Stimulated activated CD4-positive, alpha-beta T cell treated with anti-CD3 and anti-CD28 coated beads, TNF-alpha, amount 100 ng/mL, for 24 hours (primary cell): ENCODE data around the gene HAND2.

ENCODE experiments used
- DNase-seq, 3 experiments: peaks; one replicate each; pipeline ENCODE4 v3.0.0-alpha.2; 2020; ENCODE audit warnings: low read depth in 3 of 3

The HAND2 gene

DNA sequence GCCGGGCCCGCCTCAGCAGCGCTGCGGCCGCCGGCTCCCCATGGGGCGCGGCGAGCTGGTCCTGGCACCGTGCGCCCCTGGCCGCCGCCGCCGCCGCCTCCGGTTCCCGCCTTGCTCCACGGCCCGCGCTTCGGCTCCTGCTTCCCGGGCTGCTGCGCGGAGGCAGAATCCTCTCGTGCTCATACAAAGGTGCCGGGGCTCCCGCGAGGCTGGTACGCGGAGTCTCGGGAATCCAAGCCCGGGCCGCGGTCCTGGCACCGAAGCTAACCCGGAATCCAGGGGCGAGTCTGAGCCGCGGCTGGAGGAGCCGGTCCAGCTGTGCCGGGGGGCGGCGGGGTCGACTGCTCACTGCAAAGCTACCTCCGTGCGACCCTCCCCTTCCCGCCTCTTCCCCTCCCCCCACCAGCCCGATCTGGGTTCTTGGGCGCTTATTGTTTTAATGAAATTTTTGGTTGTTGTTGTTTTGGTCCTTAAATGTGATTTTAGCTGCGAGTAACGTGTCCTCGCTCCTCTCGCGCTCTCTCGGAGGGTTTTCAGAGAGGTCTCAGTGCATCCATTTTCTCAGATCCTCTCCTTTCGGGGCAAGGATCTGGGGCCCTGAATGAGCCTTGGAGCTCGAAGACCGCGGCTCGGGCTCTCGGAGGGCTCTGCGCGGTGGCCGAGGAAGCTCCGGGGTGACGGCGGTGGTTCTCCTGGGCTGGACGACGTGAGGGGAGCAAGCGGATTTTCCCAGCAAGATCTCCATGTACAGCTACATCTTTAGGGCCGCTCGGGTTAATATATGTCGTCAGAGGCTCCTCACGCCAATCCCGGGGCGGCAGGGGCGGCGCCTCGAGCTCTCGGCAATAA, at the start of gene HAND2:
TSS of gene HAND2 (minus strand) at position 753 of the 849 bp plus-strand sequence. CDS start 940 bp downstream, outside the sequence.
- DNase-seq: no peak

DNA sequence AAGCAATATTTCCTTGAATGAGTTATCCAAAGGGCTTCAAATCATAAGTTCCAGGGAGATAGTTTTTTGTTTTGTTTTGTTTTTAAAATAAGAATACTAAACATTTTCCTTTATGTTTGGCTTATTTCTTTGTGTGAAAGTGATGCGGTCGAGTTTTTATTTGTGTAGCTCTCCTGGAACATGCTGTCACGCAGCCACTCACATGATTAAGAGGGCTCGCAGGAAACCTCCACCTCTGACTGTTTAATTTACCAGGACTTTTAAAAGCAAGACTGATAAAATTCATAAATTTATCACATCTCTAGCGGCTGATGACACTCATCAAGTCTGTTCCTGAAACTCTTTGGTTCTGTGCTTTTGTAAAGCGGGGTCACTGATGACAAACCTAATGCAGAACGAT, 48.9 kb upstream of the HAND2 start:
- DNase-seq: no peak

DNA sequence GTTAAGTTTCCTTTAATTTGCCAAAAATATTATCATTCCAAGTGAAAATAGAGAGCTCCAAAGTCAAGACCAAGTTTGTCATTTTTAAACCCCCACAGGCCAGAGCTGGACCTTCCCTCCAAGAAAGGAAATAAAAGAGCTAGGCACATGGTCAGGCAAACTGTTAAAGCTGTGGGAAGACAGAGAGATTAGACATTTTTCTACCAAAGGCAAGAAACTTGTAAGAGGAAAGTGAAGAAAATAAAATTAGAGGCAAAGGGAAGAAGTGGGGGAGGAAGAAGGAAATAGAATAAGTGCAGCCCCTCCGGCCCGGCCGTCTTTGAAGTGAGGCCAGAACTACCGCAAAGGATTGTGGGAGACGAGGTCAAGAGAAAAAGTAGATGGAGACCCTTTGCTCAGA, 47.9 kb upstream of the HAND2 start:
- DNase-seq: no peak

DNA sequence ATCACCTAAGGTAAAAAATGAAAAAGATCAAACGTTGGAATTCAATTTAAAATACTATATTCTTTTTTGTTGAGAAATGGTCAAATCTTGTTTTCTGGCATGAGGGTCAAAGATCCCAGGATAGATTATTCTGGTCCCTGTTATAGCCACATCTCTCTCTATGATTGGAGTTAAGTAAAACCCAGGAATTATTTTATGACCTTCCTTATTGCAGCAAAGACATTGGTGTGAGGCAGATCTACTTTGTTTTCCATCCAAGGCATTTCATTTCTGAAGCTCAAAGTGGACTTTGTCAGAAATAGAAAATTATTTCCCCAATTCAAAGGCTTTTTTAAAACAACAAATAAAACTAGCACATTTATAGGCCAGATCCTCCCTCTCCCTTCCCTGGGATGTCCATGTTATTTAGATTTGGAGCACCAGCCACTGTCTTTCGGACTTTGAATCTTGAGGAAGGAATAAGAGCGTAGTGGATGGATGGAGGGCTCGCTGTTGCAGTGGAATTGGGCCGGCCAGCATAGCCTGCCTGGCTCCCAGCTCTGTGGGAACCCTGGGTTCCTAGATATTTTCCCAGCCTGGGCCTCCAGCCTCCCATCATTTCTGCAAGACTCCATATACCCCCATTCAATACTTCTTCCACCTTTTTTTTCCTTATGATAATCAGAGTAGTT, 45.6 kb upstream of the HAND2 start:
- DNase-seq: no peak

DNA sequence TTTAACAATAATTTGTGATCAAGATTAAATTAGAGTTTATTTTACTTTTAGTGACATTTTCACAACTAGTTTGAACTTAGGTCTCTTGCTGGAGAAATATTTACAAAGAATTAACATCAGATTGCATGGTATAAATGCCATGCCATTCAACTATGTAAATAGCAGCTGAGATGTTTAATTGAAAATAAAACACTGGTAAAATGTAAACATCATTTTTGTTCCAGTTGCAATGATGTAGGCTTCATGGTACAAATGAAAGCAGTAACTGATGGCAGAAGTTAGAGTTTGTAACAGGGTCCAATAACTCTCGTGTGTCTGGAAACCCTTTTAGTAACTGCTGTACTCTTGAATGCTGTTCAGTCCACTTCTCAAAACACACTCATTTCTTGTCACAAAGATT, 43.7 kb upstream of the HAND2 start:
- no peak for DNase-seq

DNA sequence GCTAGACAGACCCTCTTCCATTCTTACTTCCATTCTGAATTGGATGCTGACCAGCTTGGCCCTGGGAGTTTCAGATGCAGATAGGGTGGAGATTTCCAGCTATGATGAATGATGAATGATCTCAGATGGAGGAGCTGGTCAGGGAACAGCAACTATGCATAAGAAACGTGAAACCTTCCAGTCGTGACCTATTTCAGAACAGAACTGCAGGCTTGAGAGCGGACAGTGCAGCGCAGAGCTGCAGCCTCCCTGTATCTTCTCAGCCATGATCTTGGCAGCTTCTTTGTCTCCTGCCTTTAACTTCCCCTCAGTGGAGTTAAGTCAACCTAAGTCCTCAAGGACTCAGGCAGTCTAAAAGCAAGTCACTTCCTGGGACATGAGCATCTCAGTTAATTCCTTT, 43.3 kb upstream of the HAND2 start:
- DNase-seq: no peak

DNA sequence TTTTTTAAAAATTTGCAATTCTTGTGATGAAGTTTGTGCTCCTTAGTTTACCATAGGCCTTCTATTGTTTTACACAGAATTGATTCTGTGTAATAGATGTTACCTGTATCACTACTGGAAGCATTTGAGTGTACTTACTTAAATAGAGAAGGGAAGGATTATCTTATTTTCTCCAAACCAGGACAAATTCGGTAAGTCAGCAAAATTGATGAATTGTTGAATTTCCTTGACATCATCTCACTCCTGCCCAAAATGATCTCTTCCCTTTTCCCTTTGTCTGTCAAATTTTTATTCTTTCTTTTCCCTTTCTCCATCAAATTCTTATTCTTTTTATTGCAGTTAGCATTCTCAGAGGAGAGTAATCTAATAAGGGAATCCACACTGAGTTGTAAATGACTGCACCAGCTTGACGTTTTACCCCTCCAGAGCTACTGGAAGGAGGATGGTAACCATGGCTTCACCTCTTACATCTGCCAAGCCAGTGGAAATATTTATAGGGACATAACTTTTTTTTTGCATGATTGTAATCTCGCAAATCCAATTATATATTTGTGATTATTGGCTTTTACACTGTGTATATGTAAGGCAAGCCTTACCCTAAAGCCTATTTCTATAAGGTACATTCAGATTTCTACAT, 42.6 kb upstream of the HAND2 start:
- DNase-seq: no peak

DNA sequence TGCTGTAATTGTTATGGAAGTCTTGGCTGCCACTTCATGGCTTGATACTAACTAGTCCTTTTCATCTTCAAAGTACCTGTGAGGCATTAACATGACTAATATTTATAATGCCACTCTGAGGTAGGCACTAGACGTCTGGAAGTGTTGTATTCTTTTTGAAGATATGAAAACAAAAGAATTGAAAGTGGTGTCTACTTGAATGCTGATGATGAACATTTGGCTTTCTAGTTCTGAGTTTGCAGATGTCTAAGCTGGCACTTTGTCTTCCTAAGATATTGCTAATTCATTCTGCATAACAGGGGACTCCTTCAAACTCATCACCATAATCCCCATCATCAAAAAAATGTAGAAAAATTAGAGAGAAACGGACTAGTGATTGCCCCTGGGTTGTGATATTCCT, 41.6 kb upstream of the HAND2 start:
- DNase-seq: no peak

DNA sequence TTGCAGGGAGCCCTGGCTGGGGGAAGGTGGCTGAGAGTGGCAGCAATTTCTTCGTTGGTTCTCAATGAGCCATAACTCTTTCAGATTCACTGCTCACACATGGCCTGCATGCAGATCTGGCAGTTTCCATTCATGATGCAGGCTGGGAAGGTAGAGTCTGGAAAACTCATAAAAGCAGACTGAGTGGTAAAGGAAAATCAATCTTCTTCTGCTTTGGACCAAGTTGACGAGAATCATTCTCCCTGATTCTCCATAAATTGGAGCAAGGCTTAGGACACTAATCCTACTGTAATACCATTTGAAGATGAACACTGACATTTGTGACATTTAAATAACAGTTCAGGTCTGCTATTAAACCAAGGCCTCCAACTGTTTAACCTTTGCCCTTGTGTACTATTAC, 35.3 kb upstream of the HAND2 start:
- no peak for DNase-seq

DNA sequence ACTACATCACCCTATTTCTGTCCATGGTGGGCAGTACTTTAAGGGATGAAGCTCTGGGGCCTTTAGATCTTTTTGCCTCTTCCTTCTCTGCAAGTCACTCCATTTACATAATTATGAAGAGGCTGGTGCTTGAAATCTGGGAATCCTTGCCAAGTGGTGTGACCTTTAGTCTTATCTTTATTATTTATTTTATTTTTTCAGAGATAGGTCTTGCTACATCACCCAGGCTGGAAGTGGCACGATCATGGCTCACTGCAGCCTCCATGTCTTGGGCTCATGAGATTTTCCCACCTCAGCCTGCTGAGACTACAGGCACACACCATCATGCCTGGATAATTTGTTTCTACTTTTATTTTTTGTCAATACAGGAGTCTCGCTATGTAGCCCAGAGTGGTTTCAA, 34.4 kb upstream of the HAND2 start:
- DNase-seq: no peak

DNA sequence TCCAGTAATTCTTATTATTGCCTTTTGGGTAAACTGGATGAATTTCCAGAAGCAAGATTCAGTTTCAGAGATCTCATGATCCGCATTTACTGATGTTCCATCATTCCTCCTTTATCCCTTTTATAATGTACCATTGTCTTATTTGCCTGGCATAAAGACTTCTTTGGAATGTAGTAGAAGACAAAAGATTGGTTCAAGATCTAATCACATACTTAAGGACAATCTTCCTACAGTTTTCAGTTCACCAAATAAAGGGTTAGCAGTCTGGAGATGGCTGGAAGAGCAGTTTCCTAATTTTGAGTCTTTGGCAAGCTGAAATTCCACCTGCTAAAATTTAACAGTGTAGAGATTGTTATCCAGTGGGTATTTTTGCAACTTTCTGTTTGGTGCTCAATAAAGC, 30.9 kb upstream of the HAND2 start:
- no peak for DNase-seq

DNA sequence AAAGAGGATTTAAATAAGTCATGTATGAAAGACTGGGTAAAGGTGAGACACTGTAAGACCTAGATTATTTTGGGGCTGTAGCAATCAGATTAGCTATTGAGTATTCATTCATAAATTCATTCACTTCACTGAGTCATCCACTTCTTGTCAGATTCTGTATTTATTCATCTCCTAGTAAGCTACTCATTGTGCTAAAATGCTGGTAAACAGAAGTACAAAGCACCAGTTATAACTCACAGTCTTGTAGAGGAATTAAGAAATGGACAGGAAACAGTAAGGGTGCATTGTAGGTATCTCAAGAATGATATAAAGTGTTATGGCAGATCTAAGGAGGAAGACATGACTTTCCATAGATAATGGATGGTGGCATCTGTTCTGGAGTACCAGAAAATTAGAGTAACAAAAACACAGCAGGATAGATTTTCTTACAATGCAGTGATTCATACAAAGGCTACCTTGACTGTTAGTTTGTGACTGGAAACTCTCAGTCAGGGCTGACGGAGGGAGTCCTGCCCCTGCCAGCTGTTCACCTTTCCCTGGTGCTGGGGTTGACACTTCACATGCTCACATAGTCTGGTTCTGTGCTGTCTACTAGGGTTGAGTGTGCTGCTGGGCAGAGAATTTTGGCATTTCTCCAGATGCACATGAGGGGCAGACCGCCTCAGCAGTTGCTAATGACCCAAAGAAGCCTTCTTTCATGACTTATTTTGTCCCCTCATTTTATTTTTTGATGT, 26.5 kb upstream of the HAND2 start:
- no peak for DNase-seq

DNA sequence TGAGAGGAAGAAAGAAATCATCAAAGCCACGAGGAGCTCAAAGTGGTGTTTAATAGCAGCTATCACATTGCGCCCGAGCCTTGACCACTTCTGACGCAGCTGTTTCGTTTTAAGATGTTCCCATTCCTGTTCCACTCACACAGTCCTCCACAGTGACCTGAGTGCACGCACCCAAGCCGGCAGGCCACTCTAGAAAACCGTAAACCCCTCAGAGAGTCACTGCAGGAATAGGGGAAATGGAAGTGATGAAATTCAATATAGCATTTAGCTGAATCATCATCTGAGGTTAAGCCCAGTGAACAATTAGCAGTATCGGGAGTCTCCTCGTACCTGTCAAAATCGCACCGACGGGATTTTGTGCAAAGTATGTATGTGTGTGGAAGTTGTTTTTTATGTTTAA, 17.9 kb upstream of the HAND2 start:
- no peak for DNase-seq

DNA sequence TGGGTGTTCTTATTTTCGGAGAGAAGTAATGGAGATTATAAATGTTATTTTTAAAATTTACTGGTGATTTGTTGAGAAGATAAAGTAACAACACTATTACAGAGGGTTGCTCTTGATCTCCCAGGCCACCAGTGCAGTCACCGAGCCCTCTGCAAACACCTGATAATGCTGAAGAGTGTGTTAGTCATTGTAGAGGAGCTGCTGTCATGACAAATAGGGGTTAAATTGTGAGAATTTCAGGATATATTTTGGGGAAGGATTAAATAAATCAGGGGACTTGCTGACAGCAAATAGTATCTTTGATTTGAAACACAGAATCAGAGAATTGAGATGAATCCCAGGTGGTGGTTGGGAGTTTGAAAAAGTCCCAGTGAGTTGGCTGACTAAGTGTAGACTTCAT, 16.7 kb upstream of the HAND2 start:
- DNase-seq: no peak

DNA sequence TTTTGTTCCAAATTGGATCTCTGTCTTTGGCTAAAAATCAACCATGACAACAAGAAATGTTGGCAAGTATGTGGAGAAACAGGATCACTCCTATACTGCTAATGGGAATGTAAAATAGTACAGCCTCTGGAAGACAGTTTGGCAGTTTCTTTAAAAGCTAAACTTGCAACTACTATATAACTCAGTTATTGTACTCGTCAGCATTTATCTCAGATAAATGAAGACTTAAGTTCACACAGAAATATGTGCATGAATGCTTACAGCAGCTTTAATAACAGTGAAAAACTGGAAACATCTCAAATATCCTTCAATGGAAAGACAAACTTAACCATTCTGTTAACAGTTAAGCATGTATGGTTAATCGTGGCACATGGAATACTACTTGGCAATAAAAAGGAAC, 15.4 kb upstream of the HAND2 start:
- no peak for DNase-seq

DNA sequence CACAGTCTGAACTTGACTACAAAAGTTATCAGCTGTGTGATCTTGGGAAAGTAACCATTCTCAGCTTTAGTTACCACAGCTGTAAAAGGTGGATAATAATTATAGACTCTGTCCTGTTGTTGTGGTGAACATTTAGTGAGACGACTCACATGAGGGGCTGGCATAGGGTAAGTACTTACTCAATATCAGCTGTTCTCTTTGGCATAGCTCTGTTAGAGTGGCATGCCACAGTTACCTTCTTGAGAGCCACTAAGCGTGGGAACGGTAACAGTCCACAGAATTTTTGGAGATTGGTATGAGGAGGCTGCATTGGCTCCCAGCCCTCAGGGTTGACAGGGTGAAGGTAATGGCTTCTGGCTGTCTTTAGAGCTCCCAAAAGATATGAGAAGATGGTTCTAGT, 13.2 kb upstream of the HAND2 start:
- DNase-seq: no peak

DNA sequence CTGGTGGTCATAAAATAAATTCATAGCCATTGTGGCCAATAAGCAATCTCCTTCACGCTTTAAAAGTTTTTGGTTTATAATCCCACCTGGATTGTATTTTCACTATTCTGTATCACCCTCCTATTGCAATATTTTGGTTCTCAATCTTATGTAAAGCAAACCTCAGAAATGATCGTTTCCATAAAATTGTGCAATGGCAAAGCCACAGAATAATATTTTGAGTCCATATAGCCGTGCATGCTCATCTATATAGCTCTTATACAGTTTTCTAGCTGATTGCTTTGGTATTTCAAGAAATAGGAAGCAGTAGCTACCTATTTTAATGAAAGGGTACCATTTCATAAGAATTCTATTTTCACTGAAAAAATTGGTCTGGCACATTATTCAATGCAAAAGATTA, 10.0 kb upstream of the HAND2 start:
- no peak for DNase-seq

DNA sequence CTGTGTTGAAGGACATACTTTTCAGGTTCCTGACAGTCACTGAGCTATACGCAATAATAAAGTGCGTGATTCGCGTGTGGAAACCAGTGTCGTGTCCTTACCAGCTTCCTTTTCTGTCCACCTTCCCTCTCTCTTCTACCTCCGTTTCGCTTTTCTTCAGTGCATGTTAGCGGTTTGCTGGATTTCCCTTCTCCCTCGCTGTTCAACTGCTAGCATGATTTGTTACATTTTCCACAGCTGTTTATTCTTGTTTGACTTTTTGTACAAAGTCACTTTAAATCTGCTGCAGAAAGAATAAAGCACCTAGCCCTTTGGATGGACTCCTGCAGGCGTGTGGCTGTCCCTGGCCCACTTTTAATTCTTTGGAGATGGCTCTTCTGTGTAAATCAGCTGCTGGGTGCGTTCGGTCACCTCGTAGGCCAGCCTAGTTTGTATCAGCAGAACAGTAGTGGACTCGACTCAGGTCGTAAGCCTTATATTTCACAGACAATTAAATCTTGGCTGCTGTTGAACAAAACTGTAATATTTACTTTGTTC, 8.9 kb upstream of the HAND2 start:
- no peak for DNase-seq

DNA sequence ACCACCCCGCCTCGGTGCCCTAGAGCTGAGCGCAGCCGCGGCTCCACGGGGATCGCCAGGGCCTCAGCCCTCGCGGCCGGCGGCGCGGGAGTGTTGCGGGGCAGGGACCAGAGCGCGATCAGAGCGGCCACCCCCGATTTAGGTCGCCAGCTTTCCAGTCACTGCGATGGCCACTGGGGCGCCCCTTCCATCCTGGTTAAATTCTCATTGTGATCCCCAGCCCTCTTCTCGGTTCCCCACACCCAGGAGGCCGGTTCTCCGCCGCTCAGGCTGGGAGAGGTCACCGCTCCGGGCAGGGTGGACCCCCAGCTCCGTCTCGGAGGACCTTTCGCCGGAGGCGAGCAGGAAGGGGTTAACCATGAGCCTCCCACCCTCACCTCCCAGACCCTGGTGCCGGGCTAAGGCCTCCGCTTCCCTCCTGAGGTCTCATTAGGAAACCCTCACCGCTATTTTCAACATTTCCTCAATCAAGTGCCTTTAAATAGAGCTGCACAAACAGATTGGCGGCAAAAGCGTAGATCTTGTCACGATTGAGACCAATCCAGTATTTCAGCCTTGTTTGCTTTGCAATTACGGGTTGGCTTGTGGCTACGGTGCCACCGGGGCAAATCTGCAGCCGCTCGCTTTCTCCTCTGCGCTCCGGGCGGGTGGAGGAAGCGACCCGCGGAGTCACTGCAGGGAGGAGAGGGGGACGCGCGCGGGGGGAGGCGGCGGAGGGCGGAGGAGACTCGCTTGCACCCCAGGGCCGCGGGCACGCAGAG, 8.3 kb upstream of the HAND2 start:
- no peak for DNase-seq

DNA sequence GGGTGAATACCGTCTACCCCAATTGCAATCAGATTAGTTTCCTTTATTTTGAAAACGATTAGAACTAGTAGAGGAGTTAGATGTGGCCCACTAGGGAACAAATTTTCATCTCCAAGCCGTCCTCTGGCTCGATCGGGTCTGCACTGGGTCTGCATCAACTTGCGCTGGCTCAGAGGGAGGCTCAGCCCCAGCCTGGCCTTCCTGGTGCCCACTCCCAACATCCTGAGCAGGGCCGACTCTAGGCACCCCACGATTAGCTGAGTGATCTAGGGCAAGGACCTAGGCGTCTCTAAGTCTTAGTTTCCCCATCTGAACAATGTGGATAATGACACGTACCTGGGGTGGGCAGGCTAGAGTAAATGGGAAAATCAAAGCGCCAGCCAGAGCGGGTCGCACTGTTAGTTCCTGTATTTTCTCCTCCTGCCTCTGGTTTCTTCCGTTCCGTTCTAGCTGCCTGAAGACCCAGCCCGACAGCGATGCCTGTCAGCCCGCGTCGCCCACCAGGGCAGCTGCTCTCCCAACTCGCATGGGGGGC, 7.7 kb upstream of the HAND2 start:
- DNase-seq: no peak

DNA sequence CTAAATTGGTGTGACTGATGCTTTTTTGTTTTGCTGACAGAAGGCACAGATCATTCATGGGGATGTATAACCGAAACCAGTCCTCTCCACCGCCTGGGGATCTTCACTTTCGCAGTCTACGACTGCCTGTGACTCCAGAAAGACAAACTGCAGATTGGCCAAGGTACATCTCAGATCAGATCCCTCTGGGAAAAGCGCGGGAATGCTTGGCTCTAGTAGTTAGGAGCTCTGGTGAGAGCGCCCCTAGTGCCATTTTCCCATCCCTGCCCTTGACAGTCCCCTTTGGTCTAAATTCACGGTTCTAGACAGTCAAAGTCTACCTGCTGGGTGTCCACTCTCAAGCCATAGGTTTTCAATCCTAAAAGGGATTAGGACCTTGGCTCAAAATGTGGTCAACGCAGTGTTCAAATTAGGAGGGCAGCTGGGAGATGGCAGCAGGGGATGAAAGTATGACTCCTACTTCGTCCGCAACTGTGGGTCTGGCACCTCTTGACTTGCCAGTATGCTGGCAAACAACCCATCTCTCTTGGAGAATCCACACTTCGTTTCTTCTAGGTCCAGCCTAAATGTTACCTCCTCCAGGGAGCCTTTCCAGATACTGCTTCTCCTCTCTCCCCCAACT, 6.9 kb upstream of the HAND2 start:
- no peak for DNase-seq
